Retinal pigment epithelial cell (primary cell): Measurements from ENCODE around the gene BDKRB2.

ENCODE experiments used
- DNase-seq: peaks from one replicate; pipeline ENCODE4 v3.0.0-alpha.2; 2010; ENCODE audit warnings: low read depth
- H3K4me3 ChIP-seq: 2 replicates; pipeline ENCODE4 v1.5.1; 2011; ENCODE audit warnings: mild to moderate bottlenecking, low read length, control low read depth, moderate library complexity
- CTCF ChIP-seq: conservative IDR thresholded peaks from 2 replicates; pipeline ENCODE4 v1.5.1; 2011; ENCODE audit warnings: low read depth, low read length, control low read depth, inconsistent platforms

Gene BDKRB2

GRCh38 chr14:96227428-96227827, 22.8 kb downstream of the BDKRB2 start:
- H3K4me3 ChIP-seq: no peak overlapping the region
- no peak for TF ChIP-seq CTCF
- DNase-seq: no peak

- H3K4me3 ChIP-seq: no peak overlapping the region
- no peak for DNase-seq
- TF ChIP-seq CTCF: no peak
Observed at GRCh38 chr14:96229315-96229714, 24.7 kb downstream of the BDKRB2 start.

GRCh38 chr14:96231056-96231455, 26.4 kb downstream of the BDKRB2 start:
- DNase-seq: no peak
- no peak overlapping the region for H3K4me3 ChIP-seq
- no peak for TF ChIP-seq CTCF

- no peak overlapping the region for H3K4me3 ChIP-seq
- no peak for DNase-seq
- TF ChIP-seq CTCF: no peak
Observed at GRCh38 chr14:96231526-96232130, 27.0 kb downstream of the BDKRB2 start.

- TF ChIP-seq CTCF: no peak
- H3K4me3 ChIP-seq: no peak overlapping the region
Observed at GRCh38 chr14:96232506-96232905, 27.9 kb downstream of the BDKRB2 start.

GRCh38 chr14:96233661-96234060, 29.0 kb downstream of the BDKRB2 start:
- TF ChIP-seq CTCF: no peak
- H3K4me3 ChIP-seq: no peak overlapping the region
- DNase-seq: no peak

More at GRCh38 chr14:96232506-96232905, 27.9 kb downstream of the BDKRB2 start:
- no peak for DNase-seq

- TF ChIP-seq CTCF: no peak
- DNase-seq: no peak
Observed at GRCh38 chr14:96235426-96235825, 30.8 kb downstream of the BDKRB2 start.

More at GRCh38 chr14:96235426-96235825, 30.8 kb downstream of the BDKRB2 start:
- H3K4me3 ChIP-seq: no peak overlapping the region
